RWPE2 (cell line): ENCODE measurements around the gene WDR13.

ENCODE experiments used
- ATAC-seq: fragments of 200-7000 bp; cut with Tn5 transposase; 3 replicates; pipeline ENCODE4 v1.9.1; 2021; ENCODE audit warnings: low read depth
- DNase-seq: peaks from one replicate; pipeline ENCODE4 v3.0.0-alpha.2; 2020; ENCODE audit warnings: low spot score
- H3K27ac ChIP-seq: fragments of 450-650 bp; 2 replicates; pipeline ENCODE4 v1.5.1; 2017; ENCODE audit warnings: mild to moderate bottlenecking; ENCODE audit not compliant: poor library complexity, severe bottlenecking
- H3K27me3 ChIP-seq: fragments of 250-450 bp; sonication (Bioruptor Pico); 2 replicates; pipeline ENCODE4 v1.5.1; 2021; ENCODE audit warnings: mild to moderate bottlenecking, moderate library complexity; ENCODE audit not compliant: insufficient read depth, poor library complexity, severe bottlenecking
- H3K36me3 ChIP-seq: fragments of 250-450 bp; sonication (Bioruptor Pico); 2 replicates; pipeline ENCODE4 v1.5.1; 2020; ENCODE audit warnings: low read depth, mild to moderate bottlenecking, moderate library complexity
- H3K4me1 ChIP-seq: fragments of 250-450 bp; sonication (Bioruptor Pico); 2 replicates; pipeline ENCODE4 v1.5.1; 2021; ENCODE audit warnings: mild to moderate bottlenecking, moderate library complexity; ENCODE audit not compliant: insufficient read depth, poor library complexity, severe bottlenecking
- H3K4me3 ChIP-seq: fragments of 250-450 bp; sonication (Bioruptor Pico); 2 replicates; pipeline ENCODE4 v1.5.1; 2021; ENCODE audit warnings: mild to moderate bottlenecking, moderate library complexity; ENCODE audit not compliant: severe bottlenecking
- H3K9me3 ChIP-seq: fragments of 250-450 bp; sonication (Bioruptor Pico); 2 replicates; pipeline ENCODE4 v1.5.1; 2021; ENCODE audit warnings: mild to moderate bottlenecking, moderate library complexity; ENCODE audit not compliant: severe bottlenecking
- CTCF ChIP-seq: fragments of 450-650 bp; IDR thresholded peaks from one replicate; pipeline ENCODE4 v1.5.1; 2017; ENCODE audit warnings: mild to moderate bottlenecking, moderate library complexity; ENCODE audit not compliant: poor library complexity, severe bottlenecking

WDR13 gene

GRCh38 chrX:48600226-48600625, 2.9 kb downstream of the WDR13 start:
- Histone ChIP-seq H3K4me1 (no peaks in the 10 kb centered on the region), H3K36me3 (peaks cover 15% of the 10 kb centered on the region), H3K9me3 (no peaks in the 10 kb centered on the region), H3K4me3 (no peak overlapping the region), H3K27ac (no peak overlapping the region), H3K27me3 (no peaks in the 10 kb centered on the region)
- TF ChIP-seq CTCF, result no peak
- no peak for ATAC-seq
- DNase-seq, result no peak

DNA sequence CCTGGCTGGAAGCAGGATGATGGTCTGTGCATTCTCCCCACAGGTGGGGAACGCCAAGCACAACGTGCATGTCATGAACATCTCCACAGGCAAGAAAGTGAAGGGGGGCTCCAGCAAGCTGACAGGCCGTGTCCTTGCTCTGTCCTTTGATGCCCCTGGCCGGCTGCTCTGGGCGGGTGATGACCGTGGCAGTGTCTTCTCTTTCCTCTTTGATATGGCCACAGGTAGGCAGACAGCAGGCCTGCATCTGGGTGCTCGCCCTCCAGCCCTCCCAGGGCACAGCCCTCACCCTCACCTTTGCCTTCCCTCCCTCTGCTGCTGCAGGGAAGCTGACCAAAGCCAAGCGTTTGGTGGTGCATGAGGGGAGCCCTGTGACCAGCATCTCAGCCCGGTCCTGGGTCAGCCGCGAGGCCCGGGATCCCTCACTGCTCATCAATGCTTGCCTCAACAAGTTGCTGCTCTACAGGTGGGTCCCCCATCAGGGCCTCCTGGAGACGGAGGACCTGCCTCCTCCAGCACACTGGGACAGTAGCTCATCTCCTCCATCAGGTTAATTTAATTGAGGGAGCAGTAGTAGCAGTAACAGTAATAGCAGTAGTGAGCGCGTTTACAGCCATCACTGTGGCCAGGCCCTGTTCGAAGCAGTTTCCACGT, 4.6 kb downstream of the WDR13 start:
- H3K4me3 ChIP-seq, result no peak overlapping the region
- peaks cover 15% of the 10 kb centered on the region for H3K36me3 ChIP-seq
- H3K27ac ChIP-seq, result no peak overlapping the region
- no peaks in the 10 kb centered on the region for H3K4me1 ChIP-seq
- ATAC-seq (no peak), DNase-seq (no peak)
- no peaks in the 10 kb centered on the region for H3K9me3 ChIP-seq
- no peak for TF ChIP-seq CTCF
- no peaks in the 10 kb centered on the region for H3K27me3 ChIP-seq

GRCh38 chrX:48604701-48605100, 7.4 kb downstream of the WDR13 start:
- no peaks in the 10 kb centered on the region for H3K9me3 ChIP-seq
- ATAC-seq, result no peak
- DNase-seq, result no peak
- H3K4me1 ChIP-seq, result no peaks in the 10 kb centered on the region
- H3K36me3 ChIP-seq, result peaks cover 3% of the 10 kb centered on the region
- no peak overlapping the region for H3K27ac ChIP-seq
- no peak overlapping the region for H3K4me3 ChIP-seq
- no peak for TF ChIP-seq CTCF
- no peaks in the 10 kb centered on the region for H3K27me3 ChIP-seq

DNA sequence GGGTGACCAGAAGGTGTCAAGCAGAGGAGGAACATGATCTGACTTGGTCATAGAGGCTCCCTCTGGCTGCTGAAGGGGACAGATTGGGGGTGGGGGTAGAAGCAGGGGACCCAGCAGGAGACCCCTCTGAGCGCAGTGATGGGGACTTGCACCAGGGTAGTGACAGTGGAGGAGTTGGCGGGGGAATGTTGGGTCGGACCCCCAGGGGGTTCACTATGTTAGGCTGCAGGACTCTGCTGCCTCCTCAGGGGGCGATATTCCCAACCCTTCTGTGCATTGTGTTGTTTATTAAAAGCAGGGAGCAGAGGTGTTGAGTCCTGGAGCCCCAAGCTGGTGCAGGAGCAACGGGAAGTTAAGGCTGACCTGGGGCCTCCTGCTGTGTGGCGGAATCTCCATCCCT, 8.8 kb downstream of the WDR13 start:
- no peak for DNase-seq
- no peaks in the 10 kb centered on the region for H3K27me3 ChIP-seq
- no peak overlapping the region for H3K4me3 ChIP-seq
- no peaks in the 10 kb centered on the region for H3K9me3 ChIP-seq
- H3K27ac ChIP-seq, result no peak overlapping the region
- no peak for ATAC-seq
- H3K36me3 ChIP-seq, result no peaks in the 10 kb centered on the region
- no peak for TF ChIP-seq CTCF
- H3K4me1 ChIP-seq, result no peaks in the 10 kb centered on the region

DNA sequence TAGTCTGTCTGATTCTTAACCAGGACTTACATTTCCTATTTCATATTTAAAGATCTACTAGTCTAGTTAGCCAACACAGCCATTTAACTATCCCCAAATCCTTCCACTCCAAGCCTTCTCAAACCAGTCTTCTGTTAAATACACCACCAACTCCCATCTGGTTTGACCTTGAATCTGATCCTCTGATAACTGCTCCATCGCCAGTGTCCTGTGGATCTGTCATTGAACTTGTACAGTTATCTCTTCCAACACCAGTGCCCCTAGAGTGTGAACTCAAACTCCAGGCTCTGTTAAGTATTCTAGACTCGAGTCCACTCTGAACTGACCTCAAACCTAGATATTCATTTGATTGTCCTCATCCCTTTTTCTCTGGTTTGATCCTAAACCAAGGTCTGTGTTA, 14.4 kb downstream of the WDR13 start:
- Histone ChIP-seq H3K27me3 (no peaks in the 10 kb centered on the region), H3K4me3 (no peak overlapping the region), H3K36me3 (no peaks in the 10 kb centered on the region), H3K4me1 (no peaks in the 10 kb centered on the region), H3K27ac (no peak overlapping the region), H3K9me3 (no peaks in the 10 kb centered on the region)
- ATAC-seq (no peak), DNase-seq (no peak)
- TF ChIP-seq CTCF, result no peak
